GM21619 (cell line): ENCODE results near the gene C11orf52.

Experiments
- ATAC-seq: cut with Tn5 transposase; IDR thresholded peaks from one replicate; pipeline ENCODE4 v1.9.1; 2021; ENCODE audit not compliant: unreplicated experiment

C11orf52 gene

DNA sequence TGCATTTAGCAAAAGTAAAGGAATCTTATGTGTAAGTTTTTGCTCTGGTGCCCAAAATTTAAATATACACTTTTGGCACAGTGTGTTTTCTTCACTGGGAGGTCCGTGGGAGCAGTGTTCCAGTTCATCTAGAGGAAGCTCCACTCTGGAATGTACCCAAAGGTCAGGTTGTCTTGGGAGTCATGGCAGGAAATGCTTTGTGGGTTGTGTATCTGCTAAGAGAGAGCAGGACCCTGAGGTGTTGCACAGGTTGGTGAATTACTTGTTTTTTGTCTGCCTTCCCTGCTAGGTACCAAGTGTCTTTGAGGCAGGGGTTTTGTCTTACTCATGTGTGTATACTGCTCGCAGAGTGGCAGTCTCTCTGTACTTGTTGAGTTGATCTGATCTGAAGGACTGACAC lies 55.7 kb downstream of the C11orf52 start:
- no peak for ATAC-seq

DNA sequence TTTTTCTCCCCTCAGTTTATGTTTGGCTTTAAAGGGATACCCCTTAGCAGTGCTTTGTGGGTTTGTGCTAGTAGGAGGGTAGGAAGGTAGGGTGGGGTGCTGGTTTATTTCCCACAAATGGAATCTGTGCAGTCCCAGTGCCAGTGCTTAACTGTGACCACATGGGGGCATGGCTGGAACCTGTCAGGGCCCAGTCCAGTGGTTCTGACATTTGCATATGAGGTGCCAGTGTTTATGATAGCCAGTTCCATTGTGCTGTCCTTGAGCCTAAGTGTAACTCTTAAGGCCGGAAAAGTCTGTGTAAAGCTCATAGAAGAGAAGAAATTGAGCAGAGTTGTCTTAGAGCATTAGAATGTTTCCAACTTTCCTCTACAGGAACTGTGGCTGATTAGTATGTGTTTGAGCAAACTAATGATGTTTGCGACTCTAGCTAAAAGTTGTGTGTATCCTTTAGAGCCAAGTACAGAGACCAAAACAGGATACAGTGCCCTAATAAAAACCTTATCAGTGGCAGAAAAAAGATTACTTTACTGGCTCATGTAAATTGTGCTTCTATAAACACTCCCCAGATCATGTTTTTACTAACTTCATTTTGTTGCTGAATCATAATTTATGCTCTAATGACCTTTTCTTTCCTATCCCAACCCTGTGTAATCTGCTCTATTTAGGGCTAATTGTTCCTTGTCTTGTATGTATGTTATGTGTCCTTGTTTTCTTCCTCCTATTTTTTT lies 56.5 kb downstream of the C11orf52 start:
- ATAC-seq: no peak

DNA sequence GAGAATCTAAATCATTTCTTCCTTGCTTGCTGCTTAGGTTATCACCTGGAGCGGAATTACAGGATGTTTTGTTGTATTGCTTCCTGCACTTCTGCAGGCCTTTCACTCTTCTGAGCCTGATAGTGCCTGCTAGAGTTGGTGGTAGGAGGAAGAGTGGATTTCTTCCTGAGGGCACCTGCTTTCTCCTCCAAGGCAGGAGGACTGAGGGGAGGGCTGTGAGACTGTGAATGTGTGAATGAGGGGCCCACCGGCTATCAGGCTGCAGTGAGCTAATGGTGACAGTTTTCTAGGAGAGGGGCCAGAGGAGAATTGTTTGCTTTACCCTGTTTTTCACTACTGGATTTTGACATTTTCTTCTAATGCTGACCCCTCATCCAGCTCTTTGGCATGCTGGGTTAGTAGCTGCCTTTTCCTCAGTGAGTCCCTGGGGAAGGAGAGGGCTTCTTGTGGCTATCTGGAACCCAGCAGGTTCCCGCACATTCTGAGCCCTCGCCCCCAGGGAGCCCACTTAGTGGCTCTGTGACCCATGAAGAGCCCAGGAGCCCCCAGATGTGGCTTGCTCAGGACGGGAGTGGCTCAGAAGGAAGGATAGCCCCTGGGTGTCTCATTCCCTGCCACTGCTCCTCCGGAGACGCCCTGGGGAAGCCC lies 57.5 kb downstream of the C11orf52 start:
- ATAC-seq: no peak
